Epithelial cell of proximal tubule (primary cell): ENCODE data around the gene PLXNB3. TPM values are rescaled to one million over a fixed set of nuclear protein-coding genes. Genes with fewer than 3 reads are reported as not detected.
"Not testable (repeated sequence)": the region's sequence is repeated elsewhere in the genome, so short reads cannot be mapped to it uniquely, and the experiment has no call there.

Experiments
- DNase-seq: peaks from one replicate; pipeline ENCODE4 v3.0.0-alpha.2; 2011; ENCODE audit warnings: low read depth
- H3K4me3 ChIP-seq: 2 replicates; pipeline ENCODE4 v1.5.1; 2011; ENCODE audit warnings: low read depth, mild to moderate bottlenecking, low read length
- total RNA-seq: library from RNA; depleted of rRNA; stranded (reverse); fragments of >200 nt; gene quantifications from 2 replicates; pipeline ENCODE4 v1.2.3, GENCODE V29; 2015
- TF ChIP-seq, protein P1 (sequence below): conservative IDR thresholded peaks from 2 replicates; pipeline ENCODE4 v1.5.1; 2012; ENCODE audit warnings: low read depth, mild to moderate bottlenecking, low read length

Gene PLXNB3
- total RNA-seq, 1 donor from 2014 or later: 7.4 TPM

DNA sequence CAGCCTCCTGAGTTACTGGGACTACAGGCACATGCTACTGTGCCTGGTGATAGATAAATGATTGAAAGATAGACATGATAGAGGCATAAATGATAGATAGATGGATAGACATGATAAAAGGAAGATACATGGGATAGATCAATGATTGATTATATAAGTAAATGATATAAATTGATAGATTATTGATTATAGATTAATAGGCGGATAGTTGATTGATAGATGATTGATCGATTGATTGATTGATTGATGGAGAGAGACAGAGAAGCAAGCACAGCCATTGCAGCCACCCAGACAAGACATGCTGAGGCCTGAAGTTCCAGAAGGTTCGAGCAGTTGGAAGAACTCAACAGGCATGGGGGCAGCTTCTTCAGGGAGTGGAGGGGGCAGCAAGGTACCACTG, 17.7 kb upstream of the PLXNB3 start:
- no peak for DNase-seq
- TF ChIP-seq, protein P1, sequence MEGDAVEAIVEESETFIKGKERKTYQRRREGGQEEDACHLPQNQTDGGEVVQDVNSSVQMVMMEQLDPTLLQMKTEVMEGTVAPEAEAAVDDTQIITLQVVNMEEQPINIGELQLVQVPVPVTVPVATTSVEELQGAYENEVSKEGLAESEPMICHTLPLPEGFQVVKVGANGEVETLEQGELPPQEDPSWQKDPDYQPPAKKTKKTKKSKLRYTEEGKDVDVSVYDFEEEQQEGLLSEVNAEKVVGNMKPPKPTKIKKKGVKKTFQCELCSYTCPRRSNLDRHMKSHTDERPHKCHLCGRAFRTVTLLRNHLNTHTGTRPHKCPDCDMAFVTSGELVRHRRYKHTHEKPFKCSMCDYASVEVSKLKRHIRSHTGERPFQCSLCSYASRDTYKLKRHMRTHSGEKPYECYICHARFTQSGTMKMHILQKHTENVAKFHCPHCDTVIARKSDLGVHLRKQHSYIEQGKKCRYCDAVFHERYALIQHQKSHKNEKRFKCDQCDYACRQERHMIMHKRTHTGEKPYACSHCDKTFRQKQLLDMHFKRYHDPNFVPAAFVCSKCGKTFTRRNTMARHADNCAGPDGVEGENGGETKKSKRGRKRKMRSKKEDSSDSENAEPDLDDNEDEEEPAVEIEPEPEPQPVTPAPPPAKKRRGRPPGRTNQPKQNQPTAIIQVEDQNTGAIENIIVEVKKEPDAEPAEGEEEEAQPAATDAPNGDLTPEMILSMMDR: no peak
- H3K4me3 ChIP-seq: no peak overlapping the region

DNA sequence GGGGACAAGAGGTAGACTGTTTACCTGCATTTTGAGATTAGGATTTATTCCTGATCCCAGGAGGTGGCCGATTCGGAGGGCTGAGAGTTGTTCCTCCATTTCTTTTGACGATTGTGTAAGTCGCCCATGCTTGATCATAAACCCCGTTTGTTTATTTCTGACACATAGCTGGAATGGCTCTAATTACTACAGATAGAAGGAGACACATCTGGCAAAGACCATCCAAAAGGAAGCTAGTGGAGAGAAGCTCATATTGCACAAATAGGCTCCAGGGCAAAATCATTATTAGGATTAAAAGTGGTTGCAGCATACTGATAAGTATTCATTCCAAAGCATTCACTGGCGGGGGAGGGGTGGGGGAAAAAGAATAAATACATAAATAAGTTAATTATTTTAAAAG, 17.1 kb upstream of the PLXNB3 start:
- not testable (repeated sequence) for DNase-seq, H3K4me3 ChIP-seq

DNA sequence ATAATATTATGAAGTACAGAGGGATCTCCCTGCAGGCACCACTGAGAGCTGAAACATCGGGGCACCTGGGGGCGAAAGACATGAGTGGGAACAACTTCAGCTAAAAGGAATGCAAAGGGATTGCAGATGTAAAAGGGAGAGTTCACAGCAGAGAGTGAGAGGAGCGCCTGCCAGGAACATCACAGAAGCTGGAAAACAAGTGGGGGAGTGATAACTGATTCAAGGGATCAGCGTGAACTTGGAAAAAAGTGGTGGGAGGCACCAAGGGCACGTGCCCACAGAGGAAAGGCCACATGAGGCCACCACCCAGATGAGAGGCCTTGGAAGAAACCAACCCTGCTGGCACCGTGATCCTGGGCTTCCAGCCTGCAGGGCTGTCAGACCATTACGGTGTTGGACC, 15.0 kb upstream of the PLXNB3 start:
- H3K4me3 ChIP-seq, DNase-seq: not testable (repeated sequence)

DNA sequence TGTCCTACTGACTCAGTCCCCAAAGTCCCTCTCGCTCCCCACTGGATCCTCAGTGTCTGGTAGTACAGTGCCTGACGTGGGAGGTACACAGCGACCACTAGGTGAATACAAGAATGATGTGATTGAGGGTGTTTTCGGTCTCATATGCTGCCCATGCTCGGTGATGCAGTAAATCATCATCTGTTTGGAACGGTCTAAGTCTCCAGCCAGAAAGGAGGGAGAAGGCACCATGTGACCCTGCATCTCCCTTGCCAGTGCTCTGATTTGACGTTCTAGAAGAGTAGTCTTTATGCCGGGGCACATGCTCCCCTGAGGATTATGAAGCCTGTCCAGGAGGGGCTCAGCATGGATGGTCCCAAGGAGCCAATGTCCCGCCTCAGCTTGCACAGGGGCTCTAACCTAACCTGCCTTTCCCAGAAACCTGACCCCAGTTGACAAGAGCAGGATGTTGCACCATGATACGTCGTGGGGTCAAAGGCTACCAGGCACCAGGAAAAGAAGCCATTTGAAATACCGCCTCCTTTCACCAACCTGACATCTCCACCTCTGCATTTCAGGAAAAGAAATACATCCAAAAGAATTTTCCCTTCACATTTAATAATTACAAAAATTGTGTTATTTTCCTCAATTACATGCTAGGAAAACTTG, 13.8 kb upstream of the PLXNB3 start:
- no peak overlapping the region for H3K4me3 ChIP-seq
- TF ChIP-seq, protein P1: no peak

DNA sequence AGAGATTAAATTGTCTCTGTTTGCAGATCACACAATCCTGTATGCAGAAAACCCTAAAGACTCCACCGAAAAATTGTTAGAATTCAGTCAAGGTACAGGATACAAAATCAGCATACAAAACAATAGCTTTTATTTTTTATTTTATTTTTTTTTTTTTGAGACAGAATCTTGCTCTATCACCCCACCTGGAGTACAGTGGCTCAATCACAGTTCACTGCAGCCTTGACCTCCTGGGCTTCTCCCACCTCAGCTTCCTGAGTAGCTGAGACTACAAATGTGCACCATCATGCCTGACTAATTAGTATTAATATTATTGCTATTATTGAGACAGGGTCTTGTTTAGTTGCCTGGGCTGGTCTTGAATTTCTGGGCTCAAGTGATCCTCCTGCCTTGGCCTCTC, 8.9 kb upstream of the PLXNB3 start:
- no peak overlapping the region for H3K4me3 ChIP-seq
- no peak for DNase-seq
- TF ChIP-seq, protein P1: no peak

More for the DNA sequence above, 13.8 kb upstream of the PLXNB3 start:
- DNase-seq: no peak

DNA sequence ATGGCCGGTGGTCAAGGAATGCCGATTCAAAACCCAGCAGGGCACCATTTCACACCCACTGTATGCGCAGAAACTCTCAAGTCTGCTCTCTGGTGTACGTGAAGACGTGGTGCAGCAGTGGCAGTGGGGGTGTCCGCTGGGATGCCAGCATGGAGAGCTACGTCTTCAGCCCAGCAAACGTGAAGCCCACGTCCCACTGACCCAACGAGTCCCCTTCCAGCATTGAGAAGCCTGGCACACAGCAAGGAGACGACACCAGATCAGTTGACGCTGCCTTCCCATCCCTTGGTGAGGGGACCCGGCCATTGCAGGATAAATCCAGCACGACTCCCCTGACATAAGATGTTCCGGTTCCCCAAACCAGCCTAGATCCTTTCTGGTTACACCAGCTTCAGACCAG, 2.2 kb upstream of the PLXNB3 start:
- no peak for DNase-seq

DNA sequence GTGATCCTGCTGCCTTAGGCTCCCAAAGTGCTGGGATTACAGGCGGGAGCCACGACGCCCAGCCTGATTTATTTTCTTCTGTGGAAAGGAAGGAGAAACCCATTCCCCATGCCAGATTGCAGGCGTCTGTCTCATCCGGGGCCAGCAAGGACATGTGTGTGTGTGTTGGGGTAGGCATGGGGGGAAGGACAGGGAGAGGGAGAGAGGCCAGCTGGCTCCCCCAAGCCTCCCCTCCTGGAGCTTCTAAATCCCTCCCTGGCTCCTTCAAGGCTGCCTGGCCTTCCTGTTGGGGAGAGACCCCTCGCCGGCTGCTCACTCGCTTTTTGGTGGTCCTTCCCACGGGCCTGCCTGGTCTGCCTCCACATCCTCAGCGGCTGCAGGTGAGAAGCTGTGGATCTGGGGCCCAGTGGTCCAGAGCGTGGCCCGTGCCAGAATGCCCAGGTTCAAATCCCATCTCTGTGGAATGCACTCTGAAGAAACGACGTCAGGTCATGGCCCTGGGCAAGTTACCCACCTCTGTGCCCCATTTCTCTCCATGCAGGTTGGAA, 1.3 kb upstream of the PLXNB3 start:
- TF ChIP-seq, protein P1: no peak
- no peak overlapping the region for H3K4me3 ChIP-seq
- DNase-seq: no peak

More for the DNA sequence above, 2.2 kb upstream of the PLXNB3 start:
- TF ChIP-seq, protein P1: no peak
- H3K4me3 ChIP-seq: no peak overlapping the region

DNA sequence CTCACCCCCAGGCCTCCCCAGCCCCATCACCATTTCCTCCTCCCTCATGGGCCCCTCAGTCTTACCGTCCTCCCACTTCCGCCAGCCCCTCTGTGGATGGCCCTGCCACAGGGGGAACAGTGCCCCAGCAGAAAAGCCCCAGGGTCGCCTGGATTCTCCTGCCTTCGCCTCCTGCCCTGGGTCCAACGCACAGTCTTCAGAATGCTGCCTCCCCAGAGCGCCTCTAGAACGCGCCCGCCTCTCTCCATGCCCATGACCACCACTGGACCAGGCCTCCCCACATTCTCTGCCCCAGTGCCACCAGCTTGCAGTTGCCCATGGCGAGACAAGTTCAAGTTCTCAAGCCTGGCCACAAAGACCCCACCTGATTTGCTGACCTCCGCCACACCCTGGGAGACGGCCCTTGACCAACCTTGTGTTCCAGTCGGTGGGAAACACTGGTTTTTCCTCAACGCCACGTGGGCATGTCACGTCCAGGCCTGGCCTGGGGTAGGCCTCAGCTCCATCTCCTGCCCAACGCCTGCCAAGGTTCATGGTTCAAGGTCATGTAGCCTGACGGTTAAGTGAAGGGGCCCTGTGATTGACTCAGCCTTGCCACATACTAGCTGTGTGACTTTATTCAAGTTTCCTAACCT, 634 bp upstream of the PLXNB3 start:
- no peak overlapping the region for H3K4me3 ChIP-seq
- TF ChIP-seq, protein P1: no peak

More for the DNA sequence above, 634 bp upstream of the PLXNB3 start:
- DNase-seq: no peak
